H9 (cell line): ENCODE results near the gene FARP2. TPM values are rescaled to one million over a fixed set of nuclear protein-coding genes. Genes with fewer than 3 reads are reported as not detected.

Experiments used
- DNase-seq: peaks from one replicate; pipeline ENCODE4 v3.0.0-alpha.2; 2017
- H2AFZ ChIP-seq: one replicate; pipeline ENCODE4 v1.6.1; 2013; ENCODE audit warnings: mild to moderate bottlenecking, low read length, control low read depth, moderate library complexity
- H2AK5ac ChIP-seq: 2 replicates; pipeline ENCODE4 v1.6.1; 2013; ENCODE audit warnings: low read length, control low read depth, mixed read lengths; ENCODE audit not compliant: insufficient read length
- H2BK120ac ChIP-seq: one replicate; pipeline ENCODE4 v1.6.1; 2013; ENCODE audit warnings: low read depth, mild to moderate bottlenecking, low read length, control low read depth, inconsistent platforms; ENCODE audit not compliant: poor library complexity, severe bottlenecking
- H2BK12ac ChIP-seq: 2 replicates; pipeline ENCODE4 v1.6.1; 2013; ENCODE audit warnings: low read length, control low read depth, mixed read lengths, low read depth; ENCODE audit not compliant: insufficient read length
- H2BK15ac ChIP-seq: 2 replicates; pipeline ENCODE4 v1.6.1; 2013; ENCODE audit warnings: low read depth, low read length, control low read depth
- H2BK20ac ChIP-seq: one replicate; pipeline ENCODE4 v1.6.1; 2013; ENCODE audit warnings: low read depth, mild to moderate bottlenecking, low read length, control low read depth, inconsistent platforms; ENCODE audit not compliant: poor library complexity, severe bottlenecking
- H2BK5ac ChIP-seq: 2 replicates; pipeline ENCODE4 v1.6.1; 2013; ENCODE audit warnings: low read length, control low read depth, mixed read lengths; ENCODE audit not compliant: insufficient read length
- H3K14ac ChIP-seq: 2 replicates; pipeline ENCODE4 v1.6.1; 2013; ENCODE audit warnings: low read length, control low read depth; ENCODE audit not compliant: insufficient read depth
- H3K18ac ChIP-seq: 2 replicates; pipeline ENCODE4 v1.6.1; 2013; ENCODE audit warnings: low read depth, mild to moderate bottlenecking, mixed read lengths, low read length, control low read depth; ENCODE audit not compliant: insufficient read length
- H3K23ac ChIP-seq: 2 replicates; pipeline ENCODE4 v1.6.1; 2013; ENCODE audit warnings: low read length, control low read depth, mixed read lengths, low read depth; ENCODE audit not compliant: insufficient read length
- H3K23me2 ChIP-seq: 2 replicates; pipeline ENCODE4 v1.6.1; 2013; ENCODE audit warnings: low read depth, mild to moderate bottlenecking, mixed read lengths, low read length, control low read depth; ENCODE audit not compliant: insufficient read length, poor library complexity, severe bottlenecking
- H3K27ac ChIP-seq: 2 replicates; pipeline ENCODE4 v1.5.1; 2013; ENCODE audit warnings: low read length, control low read depth, mixed read lengths, low read depth; ENCODE audit not compliant: insufficient read length
- H3K27me3 ChIP-seq: 2 replicates; pipeline ENCODE4 v1.6.1; 2013; ENCODE audit warnings: low read length, control low read depth, inconsistent platforms; ENCODE audit not compliant: insufficient read depth
- H3K4ac ChIP-seq: 2 replicates; pipeline ENCODE4 v1.6.1; 2013; ENCODE audit warnings: low read depth, mild to moderate bottlenecking, control low read depth, inconsistent platforms, low read length, moderate library complexity
- H3K4me1 ChIP-seq: 2 replicates; pipeline ENCODE4 v1.6.1; 2013; ENCODE audit warnings: low read length, control low read depth, inconsistent platforms; ENCODE audit not compliant: insufficient read depth
- H3K4me2 ChIP-seq: 2 replicates; pipeline ENCODE4 v1.6.1; 2013; ENCODE audit warnings: low read length, control low read depth, mixed read lengths; ENCODE audit not compliant: insufficient read length, insufficient read depth
- H3K56ac ChIP-seq: 2 replicates; pipeline ENCODE4 v1.6.1; 2013; ENCODE audit warnings: low read depth, mild to moderate bottlenecking, mixed read lengths, low read length, control low read depth; ENCODE audit not compliant: insufficient read length
- H3K79me1 ChIP-seq: 2 replicates; pipeline ENCODE4 v1.6.1; 2013; ENCODE audit warnings: low read depth, mild to moderate bottlenecking, moderate library complexity, low read length, control low read depth, inconsistent platforms; ENCODE audit not compliant: insufficient read depth, poor library complexity, severe bottlenecking
- H3K79me2 ChIP-seq: 2 replicates; pipeline ENCODE4 v1.6.1; 2013; ENCODE audit warnings: low read length, control low read depth, inconsistent platforms; ENCODE audit not compliant: insufficient read depth
- H3K9ac ChIP-seq: 2 replicates; pipeline ENCODE4 v1.6.1; 2013; ENCODE audit warnings: low read length, control low read depth, mixed read lengths; ENCODE audit not compliant: insufficient read length; ENCODE audit errors: extremely low read depth
- H3K9me3 ChIP-seq: one replicate; pipeline ENCODE4 v1.6.1; 2013; ENCODE audit warnings: low read depth, low read length, inconsistent platforms; ENCODE audit not compliant: control insufficient read depth
- H3T11ph ChIP-seq: one replicate; pipeline ENCODE4 v1.6.1; 2013; ENCODE audit warnings: mild to moderate bottlenecking, low read length, control low read depth, inconsistent platforms
- H4K20me1 ChIP-seq: one replicate; pipeline ENCODE4 v1.6.1; 2013; ENCODE audit not compliant: control insufficient read depth, insufficient read length, insufficient read depth
- H4K5ac ChIP-seq: 2 replicates; pipeline ENCODE4 v1.6.1; 2013; ENCODE audit warnings: low read depth, mild to moderate bottlenecking, mixed read lengths, low read length, control low read depth; ENCODE audit not compliant: insufficient read length
- H4K8ac ChIP-seq: replicated peaks from 2 replicates; pipeline ENCODE4 v1.6.1; 2013; ENCODE audit warnings: low read length, control low read depth, mixed read lengths, low read depth; ENCODE audit not compliant: insufficient read length
- H4K91ac ChIP-seq: 2 replicates; pipeline ENCODE4 v1.6.1; 2013; ENCODE audit warnings: low read depth, mild to moderate bottlenecking, moderate library complexity, mixed read lengths, low read length, control low read depth; ENCODE audit not compliant: insufficient read length
- H3K27ac Mint-ChIP-seq, 3 experiments: 2 replicates in 2 of 3; 3 replicates in 1 of 3; pipeline ENCODE4 v1.8.0; 2020 to 2021; ENCODE audit warnings: mixed read lengths in 3 of 3, mild to moderate bottlenecking in 1 of 3, moderate library complexity in 1 of 3
- H3K27me3 Mint-ChIP-seq: 2 replicates; pipeline ENCODE4 v1.8.0; 2021; ENCODE audit warnings: low read depth, mild to moderate bottlenecking, moderate library complexity, mixed read lengths
- H3K36me3 Mint-ChIP-seq, 3 experiments: 2 replicates in 2 of 3; 3 replicates in 1 of 3; pipeline ENCODE4 v1.8.0; 2020 to 2021; ENCODE audit warnings: low read depth in 3 of 3, mixed read lengths in 3 of 3; ENCODE audit not compliant: insufficient read depth in 1 of 3
- H3K4me1 Mint-ChIP-seq, 2 experiments: 2 replicates each; pipeline ENCODE4 v1.8.0; 2020; ENCODE audit warnings: mixed read lengths in 2 of 2
- H3K4me3 Mint-ChIP-seq, 2 experiments: 2 replicates in 1 of 2; 3 replicates in 1 of 2; pipeline ENCODE4 v1.8.0; 2020 to 2021; ENCODE audit warnings: mild to moderate bottlenecking in 2 of 2, mixed read lengths in 2 of 2, moderate library complexity in 1 of 2
- H3K9me3 Mint-ChIP-seq, 2 experiments: 2 replicates in 1 of 2; 3 replicates in 1 of 2; pipeline ENCODE4 v1.8.0; 2020; ENCODE audit warnings: mild to moderate bottlenecking in 2 of 2, mixed read lengths in 2 of 2, moderate library complexity in 1 of 2
- WGBS: extraction: QIAGEN DNeasy Blood & Tissue Kit; methylation state at CpG from one replicate; pipeline ENCODE4 v1.1.7; 2013; ENCODE audit warnings: missing lambda C conversion rate, low lambda C conversion rate, mixed read lengths; ENCODE audit not compliant: insufficient read length; ENCODE audit errors: extremely low coverage; 5-methylcytosine and 5-hydroxymethylcytosine counted together
- total RNA-seq: library from RNA; stranded (reverse); gene quantifications from 2 replicates; pipeline ENCODE4 v1.2.1, GENCODE V29; 2021
- TF ChIP-seq, protein P1 (sequence below): fragments of 200-600 bp; sonication (generic); conservative IDR thresholded peaks from 3 replicates; pipeline ENCODE4 v1.8.0; 2021; ENCODE audit warnings: antibody characterized with exemption, mild to moderate bottlenecking

Gene FARP2
- total RNA-seq, 1 experiment from 2014 or later = 33.9 TPM

DNA sequence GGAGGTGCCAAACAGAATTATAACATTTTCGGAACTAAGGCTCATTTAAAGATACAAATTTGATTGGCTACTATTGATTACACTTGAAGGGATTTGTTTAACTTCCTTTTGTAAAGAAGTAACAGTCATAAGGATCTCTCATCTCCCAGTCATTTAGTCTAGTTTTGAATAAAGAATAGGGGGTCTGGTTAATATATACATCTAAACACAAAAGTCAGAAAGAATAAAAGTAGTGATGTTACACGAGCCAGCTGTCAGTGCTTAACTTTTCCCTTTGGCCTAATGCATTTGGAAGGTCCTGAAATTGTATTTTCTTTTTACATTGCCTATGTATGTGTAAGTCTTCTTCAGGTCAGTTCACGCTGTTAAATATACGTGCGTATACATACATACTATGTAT lies 32.3 kb upstream of the FARP2 start:
- no peak overlapping the region for H2AK5ac ChIP-seq
- no peak overlapping the region for H3K18ac ChIP-seq
- peaks cover 15 to 47% (median 36%) of the 10 kb centered on the region in 3 experiments; a peak in 6 of 7 replicates for H3K36me3 Mint-ChIP-seq
- no peak overlapping the region for H2AFZ ChIP-seq
- no peak overlapping the region for H3K4ac ChIP-seq
- H4K91ac ChIP-seq = no peak overlapping the region
- peaks cover 3% of the 10 kb centered on the region for H3K4me1 ChIP-seq
- H3K4me2 ChIP-seq = no peak overlapping the region
- H3K27ac Mint-ChIP-seq = peak overlapping the region in 1 of 3 experiments; percentile 73; a peak in 2 of 7 replicates
- TF ChIP-seq, protein P1, sequence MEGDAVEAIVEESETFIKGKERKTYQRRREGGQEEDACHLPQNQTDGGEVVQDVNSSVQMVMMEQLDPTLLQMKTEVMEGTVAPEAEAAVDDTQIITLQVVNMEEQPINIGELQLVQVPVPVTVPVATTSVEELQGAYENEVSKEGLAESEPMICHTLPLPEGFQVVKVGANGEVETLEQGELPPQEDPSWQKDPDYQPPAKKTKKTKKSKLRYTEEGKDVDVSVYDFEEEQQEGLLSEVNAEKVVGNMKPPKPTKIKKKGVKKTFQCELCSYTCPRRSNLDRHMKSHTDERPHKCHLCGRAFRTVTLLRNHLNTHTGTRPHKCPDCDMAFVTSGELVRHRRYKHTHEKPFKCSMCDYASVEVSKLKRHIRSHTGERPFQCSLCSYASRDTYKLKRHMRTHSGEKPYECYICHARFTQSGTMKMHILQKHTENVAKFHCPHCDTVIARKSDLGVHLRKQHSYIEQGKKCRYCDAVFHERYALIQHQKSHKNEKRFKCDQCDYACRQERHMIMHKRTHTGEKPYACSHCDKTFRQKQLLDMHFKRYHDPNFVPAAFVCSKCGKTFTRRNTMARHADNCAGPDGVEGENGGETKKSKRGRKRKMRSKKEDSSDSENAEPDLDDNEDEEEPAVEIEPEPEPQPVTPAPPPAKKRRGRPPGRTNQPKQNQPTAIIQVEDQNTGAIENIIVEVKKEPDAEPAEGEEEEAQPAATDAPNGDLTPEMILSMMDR = no peak
- no peaks in the 10 kb centered on the region for H3K9me3 Mint-ChIP-seq
- peaks cover 53% of the 10 kb centered on the region; the same call in 1 of the 2 replicates for H3K79me2 ChIP-seq
- H4K8ac ChIP-seq = no peak overlapping the region
- no peaks in the 10 kb centered on the region for H3K23me2 ChIP-seq
- no peaks in the 10 kb centered on the region for H3K27me3 Mint-ChIP-seq
- no peak overlapping the region for H2BK120ac ChIP-seq
- no peak overlapping the region for H3K14ac ChIP-seq
- H3K56ac ChIP-seq = no peak overlapping the region
- DNase-seq = no peak
- no peak overlapping the region for H3K9ac ChIP-seq
- H3K9me3 ChIP-seq = no peaks in the 10 kb centered on the region
- no peak overlapping the region for H2BK15ac ChIP-seq
- no peaks in the 10 kb centered on the region for H4K20me1 ChIP-seq
- H3K79me1 ChIP-seq = peaks cover 10% of the 10 kb centered on the region
- H3K27me3 ChIP-seq = no peaks in the 10 kb centered on the region
- no peak overlapping the region for H4K5ac ChIP-seq
- H2BK12ac ChIP-seq = no peak overlapping the region
- no peak overlapping the region for H3T11ph ChIP-seq
- H3K4me3 Mint-ChIP-seq = no peak overlapping the region
- H2BK20ac ChIP-seq = no peak overlapping the region
- no peak overlapping the region for H3K27ac ChIP-seq
- peaks cover 44 to 46% of the 10 kb centered on the region in 2 experiments for H3K4me1 Mint-ChIP-seq
- WGBS = no CpG with 5 or more reads among the region's 5 CpGs
- no peak overlapping the region for H3K23ac ChIP-seq
- H2BK5ac ChIP-seq = no peak overlapping the region
